ENCODE data around the gene MRPL55. TPM values are rescaled to one million over a fixed set of nuclear protein-coding genes. Genes with fewer than 3 reads are reported as not detected.

The MRPL55 gene
- total and polyA plus RNA-seq, 2 of the 4 experiments (the other 2 are of a cell fraction), result 48.9 to 95.4 TPM

GRCh38 chr1:228062085-228062791 lies 46.9 kb downstream of the MRPL55 start:
- H3K9me3 ChIP-seq (ENCODE audit: control insufficient read depth, insufficient read depth, low read length), result peaks cover 13% of the 10 kb centered on the region; the same call in 1 of the 2 replicates
- TF ChIP-seq CTCF (conservative IDR thresholded peaks at IDR 0.05; ENCODE audit: low read depth, low read length) (no peak), CEBPB (IDR thresholded peaks at IDR 0.05; ENCODE audit: low read depth, low read length) (no peak), NFE2L2 (IDR thresholded peaks at IDR 0.05; ENCODE audit: low read depth, low read length) (no peak), RFX5 (IDR thresholded peaks at IDR 0.05; ENCODE audit: low read depth, low read length) (no peak), BHLHE40 (IDR thresholded peaks at IDR 0.05; ENCODE audit: low read depth, low read length) (no peak), POLR2A (IDR thresholded peaks at IDR 0.05; ENCODE audit: low read depth, low read length) (no peak), FOS (IDR thresholded peaks at IDR 0.05; ENCODE audit: low read depth, low read length) (no peak), RCOR1 (IDR thresholded peaks at IDR 0.05; ENCODE audit: insufficient replicate concordance, low read length) (no peak), USF2 (IDR thresholded peaks at IDR 0.05; ENCODE audit: low read depth, low read length) (no peak), ELK1 (IDR thresholded peaks at IDR 0.05; ENCODE audit: borderline replicate concordance, low read depth, low read length) (no peak), RAD21 (IDR thresholded peaks at IDR 0.05; ENCODE audit: low read length) (no peak)
- no peak overlapping the region for H3K14ac ChIP-seq (replicated peaks; ENCODE audit: low read depth, low read length)
- no peak overlapping the region for H2BK120ac ChIP-seq (ENCODE audit: low read depth, low read length)
- no peak overlapping the region for H3K4me2 ChIP-seq (ENCODE audit: low read depth, low read length)
- intact Hi-C loops (cut with micrococcal nuclease), result no loop called here
- no peaks in the 10 kb centered on the region for H3K36me3 ChIP-seq (ENCODE audit: control insufficient read depth, insufficient read depth, low read length)
- no peak overlapping the region for H2BK5ac ChIP-seq (ENCODE audit: low read depth, low read length, poor library complexity, severe bottlenecking)
- in situ Hi-C loops (cut with MboI; ENCODE audit: low sequenced_read_pairs), result no loop called here
- no peak overlapping the region for H2BK20ac ChIP-seq (ENCODE audit: low read depth, low read length)
- H3K56ac ChIP-seq (ENCODE audit: extremely low read depth, insufficient read depth, low read length), result no peak overlapping the region
- H2AK5ac ChIP-seq (ENCODE audit: low read depth, low read length), result no peak overlapping the region
- POLR2A ChIA-PET (ENCODE audit: unreplicated experiment), result no interaction called here
- H3K18ac ChIP-seq (ENCODE audit: low read depth, low read length), result no peak overlapping the region
- H3K9ac ChIP-seq (ENCODE audit: low read depth, low read length), result no peak overlapping the region
- H4K20me1 ChIP-seq (ENCODE audit: insufficient read depth, low read length), result no peaks in the 10 kb centered on the region
- H3K4ac ChIP-seq (ENCODE audit: low read depth, low read length), result no peak overlapping the region
- no TSS peak for BruUV-seq (replicated peaks)
- H4K91ac ChIP-seq (ENCODE audit: insufficient read depth, low read depth, low read length), result no peak overlapping the region
- H3K79me1 ChIP-seq (ENCODE audit: low read depth in 1 of 2, low read length in 2 of 2), result no peaks in the 10 kb centered on the region
- H3K27me3 ChIP-seq (ENCODE audit: control insufficient read depth, insufficient read depth, low read length), result peaks cover 55% of the 10 kb centered on the region
- no peak overlapping the region for H2AK9ac ChIP-seq (replicated peaks; ENCODE audit: low read depth, low read length, poor library complexity)
- 78% methylated on average over 2 of the region's 9 CpGs; no CpG with 5 or more reads in 1 of the 2 experiments for WGBS, 2 experiments (ENCODE audit: extremely low coverage in 2 of 2, insufficient read length in 1 of 2)
- dilution Hi-C loops (cut with HindIII; ENCODE audit: low sequenced_read_pairs, unreplicated experiment), result no loop called here
- CTCF ChIA-PET, result no interaction called here
- H4K5ac ChIP-seq (ENCODE audit: low read depth, low read length), result no peak overlapping the region
- H3K23ac ChIP-seq (ENCODE audit: low read depth, low read length), result no peak overlapping the region
- ATAC-seq (ENCODE audit: low read depth) (no peak), DNase-seq (no peak)
- H4K8ac ChIP-seq (ENCODE audit: low read depth in 2 of 2, low read length in 2 of 2), result no peak overlapping the region
- no peak overlapping the region for H3K27ac ChIP-seq (ENCODE audit: insufficient read depth, low read length)
- no peak overlapping the region for H2BK15ac ChIP-seq (ENCODE audit: low read depth, low read length)
- peaks cover 2% of the 10 kb centered on the region; the same call in 1 of the 2 replicates for H3K4me1 ChIP-seq (ENCODE audit: control insufficient read depth, insufficient read depth, low read length)
- no peak overlapping the region for H2AFZ ChIP-seq (replicated peaks; ENCODE audit: low read length, poor library complexity)
- no peak overlapping the region for H3K4me3 ChIP-seq (ENCODE audit: insufficient read depth, low read depth, low read length)
- no peaks in the 10 kb centered on the region for H3K9me1 ChIP-seq (ENCODE audit: insufficient read depth, low read length)
